HG03196 (cell line): ENCODE measurements around the gene CC2D1A.
"Not testable (repeated sequence)": the region's sequence is repeated elsewhere in the genome, so short reads cannot be mapped to it uniquely, and the experiment has no call there.

Source experiments
- ATAC-seq: cut with Tn5 transposase; IDR thresholded peaks from one replicate; pipeline ENCODE4 v1.9.1; 2021; ENCODE audit not compliant: unreplicated experiment

The CC2D1A gene

GRCh38 chr19:13959962-13960862 lies 54.2 kb downstream of the CC2D1A start:
- no peak for ATAC-seq

- no peak for ATAC-seq
Observed at GRCh38 chr19:13960863-13961784, 55.1 kb downstream of the CC2D1A start.

- no peak for ATAC-seq
Observed at GRCh38 chr19:13961826-13962698, 56.1 kb downstream of the CC2D1A start.

GRCh38 chr19:13962699-13963602 lies 57.0 kb downstream of the CC2D1A start:
- no peak for ATAC-seq

- no peak for ATAC-seq
Observed at GRCh38 chr19:13963603-13964105, 57.7 kb downstream of the CC2D1A start.

- no peak for ATAC-seq
Observed at GRCh38 chr19:13964776-13965175, 58.8 kb downstream of the CC2D1A start.

- ATAC-seq = no peak
Observed at GRCh38 chr19:13965377-13965896, 59.4 kb downstream of the CC2D1A start.

GRCh38 chr19:13965926-13966683 lies 60.1 kb downstream of the CC2D1A start:
- ATAC-seq = no peak

GRCh38 chr19:13966684-13967128 lies 60.7 kb downstream of the CC2D1A start:
- no peak for ATAC-seq

- ATAC-seq = not testable (repeated sequence)
Observed at GRCh38 chr19:13967206-13967605, 61.2 kb downstream of the CC2D1A start.

- ATAC-seq = no peak
Observed at GRCh38 chr19:13968383-13968935, 62.5 kb downstream of the CC2D1A start.

- ATAC-seq = no peak
Observed at GRCh38 chr19:13968999-13969398, 63.0 kb downstream of the CC2D1A start.

- no peak for ATAC-seq
Observed at GRCh38 chr19:13969897-13970296, 63.9 kb downstream of the CC2D1A start.

GRCh38 chr19:13971868-13972267 lies 65.9 kb downstream of the CC2D1A start:
- ATAC-seq = not testable (repeated sequence)

GRCh38 chr19:13972368-13973155 lies 66.6 kb downstream of the CC2D1A start:
- no peak for ATAC-seq

- not testable (repeated sequence) for ATAC-seq
Observed at GRCh38 chr19:13973479-13973878, 67.5 kb downstream of the CC2D1A start.

- no peak for ATAC-seq
Observed at GRCh38 chr19:13974073-13974472, 68.1 kb downstream of the CC2D1A start.
